ENCODE measurements around the gene MVD.
"Not testable (repeated sequence)": the region's sequence is repeated elsewhere in the genome, so short reads cannot be mapped to it uniquely, and the experiment has no call there.

The MVD gene

GRCh38 chr16:88613293-88613692 is 49.6 kb downstream of the MVD start:
- TF ChIP-seq CTCF (IDR thresholded peaks at IDR 0.05; ENCODE audit: low read depth, low read length, missing control alignments): no peak
- Histone ChIP-seq H3K36me3 (replicated peaks) (peaks cover 30% of the 10 kb centered on the region), H3K4me3 (ENCODE audit: low read depth, low read length) (no peak overlapping the region), H3K27me3 (replicated peaks) (no peaks in the 10 kb centered on the region), H3K27ac (no peak overlapping the region)
- in situ Hi-C loops (cut with HindIII; ENCODE audit: low pct_ligation_motif_present, low sequenced_read_pairs): no loop called here
- DNase-seq: no peak

- DNase-seq: no peak
- Histone ChIP-seq H3K27ac (no peak overlapping the region), H3K36me3 (replicated peaks) (peaks cover 33% of the 10 kb centered on the region), H3K27me3 (replicated peaks) (no peaks in the 10 kb centered on the region), H3K4me3 (ENCODE audit: low read depth, low read length) (no peak overlapping the region)
- in situ Hi-C loops (cut with HindIII; ENCODE audit: low pct_ligation_motif_present, low sequenced_read_pairs): no loop called here
- TF ChIP-seq CTCF (IDR thresholded peaks at IDR 0.05; ENCODE audit: low read depth, low read length, missing control alignments): no peak
Measured at GRCh38 chr16:88610909-88611812, 51.7 kb downstream of the MVD start.

- no peak overlapping the region for H3K27ac ChIP-seq
- no peaks in the 10 kb centered on the region for H3K27me3 ChIP-seq (replicated peaks)
- H3K36me3 ChIP-seq (replicated peaks): peaks cover 41% of the 10 kb centered on the region
- no peak for DNase-seq
- H3K4me3 ChIP-seq (ENCODE audit: low read depth, low read length): no peak overlapping the region
- TF ChIP-seq CTCF (IDR thresholded peaks at IDR 0.05; ENCODE audit: low read depth, low read length, missing control alignments): peak; percentile 39
- in situ Hi-C loops (cut with HindIII; ENCODE audit: low pct_ligation_motif_present, low sequenced_read_pairs): no loop called here
Measured at GRCh38 chr16:88610080-88610479, 52.8 kb downstream of the MVD start.

DNA sequence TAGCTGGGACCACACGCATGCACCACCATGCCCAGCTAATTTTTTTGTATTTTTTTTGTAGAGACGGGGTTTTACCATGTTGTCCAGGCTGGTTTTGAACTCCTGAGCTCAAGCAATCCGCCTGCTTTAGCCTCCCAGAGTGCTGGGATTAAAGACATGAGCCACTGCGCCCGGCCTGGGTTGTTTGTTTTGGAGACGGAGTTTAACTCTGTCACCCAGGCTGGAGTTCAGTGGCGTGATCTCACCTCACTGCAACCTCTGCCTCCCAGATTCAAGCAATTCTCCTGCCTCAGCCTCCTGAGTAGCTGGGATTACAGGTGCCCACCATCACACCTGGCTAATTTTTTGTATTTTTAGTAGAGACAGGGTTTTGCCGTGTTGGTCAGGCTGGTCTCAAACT is 53.5 kb downstream of the MVD start:
- H3K27ac ChIP-seq: not testable (repeated sequence)

DNA sequence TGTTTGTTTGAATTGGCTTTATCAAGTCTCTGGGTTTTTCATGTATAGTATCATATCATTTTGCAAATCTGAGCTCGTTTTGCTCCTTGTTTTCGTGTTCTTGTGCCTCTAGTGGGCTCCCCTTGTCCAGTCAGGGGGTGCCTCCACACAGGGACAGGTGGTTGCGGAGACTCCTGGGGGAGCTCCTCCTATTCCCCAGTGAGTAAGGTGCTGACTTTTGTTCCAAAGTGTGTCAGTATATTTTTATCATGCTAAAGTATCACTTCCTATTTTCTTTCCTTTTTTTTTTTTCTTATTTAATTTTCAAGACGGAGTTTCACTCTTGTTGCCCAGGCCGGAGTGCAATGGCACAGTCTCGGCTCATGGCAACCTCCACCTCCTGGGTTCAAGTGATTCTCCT is 54.8 kb downstream of the MVD start:
- in situ Hi-C loops (cut with HindIII; ENCODE audit: low pct_ligation_motif_present, low sequenced_read_pairs): no loop called here
- H3K27me3 ChIP-seq (replicated peaks): no peaks in the 10 kb centered on the region
- DNase-seq: no peak
- H3K4me3 ChIP-seq (ENCODE audit: low read depth, low read length): no peak overlapping the region
- H3K36me3 ChIP-seq (replicated peaks): peaks cover 39% of the 10 kb centered on the region
- H3K27ac ChIP-seq: no peak overlapping the region
- no peak for TF ChIP-seq CTCF (IDR thresholded peaks at IDR 0.05; ENCODE audit: low read depth, low read length, missing control alignments)

More for the DNA sequence above, 53.5 kb downstream of the MVD start:
- H3K27me3 ChIP-seq (replicated peaks); in situ Hi-C loops (cut with HindIII; ENCODE audit: low pct_ligation_motif_present, low sequenced_read_pairs); H3K4me3 ChIP-seq (ENCODE audit: low read depth, low read length); DNase-seq: not testable (repeated sequence)
- H3K36me3 ChIP-seq (replicated peaks): peaks cover 41% of the 10 kb centered on the region

GRCh38 chr16:88606148-88606757 is 56.6 kb downstream of the MVD start:
- Histone ChIP-seq H3K4me3 (ENCODE audit: low read depth, low read length) (no peak overlapping the region), H3K27ac (no peak overlapping the region), H3K36me3 (replicated peaks) (peaks cover 36% of the 10 kb centered on the region), H3K27me3 (replicated peaks) (no peaks in the 10 kb centered on the region)
- DNase-seq: no peak
- in situ Hi-C loops (cut with HindIII; ENCODE audit: low pct_ligation_motif_present, low sequenced_read_pairs): no loop called here
- no peak for TF ChIP-seq CTCF (IDR thresholded peaks at IDR 0.05; ENCODE audit: low read depth, low read length, missing control alignments)
